Nephron (organoid): ENCODE measurements around the gene FRMPD1.

Source experiments
- H3K27ac Mint-ChIP-seq, 3 experiments: 2 replicates each; pipeline ENCODE4 v1.8.0; 2020; ENCODE audit warnings: mixed read lengths in 3 of 3, mild to moderate bottlenecking in 2 of 3, moderate library complexity in 1 of 3
- H3K27me3 Mint-ChIP-seq: 2 replicates; pipeline ENCODE4 v1.8.0; 2021; ENCODE audit warnings: low read depth, mild to moderate bottlenecking, moderate library complexity, mixed read lengths
- H3K36me3 Mint-ChIP-seq: 2 replicates; pipeline ENCODE4 v1.8.0; 2020; ENCODE audit warnings: low read depth, mixed read lengths
- H3K4me1 Mint-ChIP-seq: 2 replicates; pipeline ENCODE4 v1.8.0; 2020; ENCODE audit warnings: mixed read lengths
- H3K4me3 Mint-ChIP-seq, 3 experiments: 2 replicates each; pipeline ENCODE4 v1.8.0; 2020; ENCODE audit warnings: mild to moderate bottlenecking in 3 of 3, mixed read lengths in 3 of 3, moderate library complexity in 2 of 3
- H3K9me3 Mint-ChIP-seq: 2 replicates; pipeline ENCODE4 v1.8.0; 2020; ENCODE audit warnings: mixed read lengths
- TF ChIP-seq, protein P1 (sequence below), 3 experiments: fragments of 200-600 bp; sonication (generic); IDR thresholded peaks; one replicate each; pipeline ENCODE4 v1.5.0; 2021; ENCODE audit warnings: antibody characterized with exemption in 3 of 3; ENCODE audit not compliant: unreplicated experiment in 3 of 3

FRMPD1 gene

DNA sequence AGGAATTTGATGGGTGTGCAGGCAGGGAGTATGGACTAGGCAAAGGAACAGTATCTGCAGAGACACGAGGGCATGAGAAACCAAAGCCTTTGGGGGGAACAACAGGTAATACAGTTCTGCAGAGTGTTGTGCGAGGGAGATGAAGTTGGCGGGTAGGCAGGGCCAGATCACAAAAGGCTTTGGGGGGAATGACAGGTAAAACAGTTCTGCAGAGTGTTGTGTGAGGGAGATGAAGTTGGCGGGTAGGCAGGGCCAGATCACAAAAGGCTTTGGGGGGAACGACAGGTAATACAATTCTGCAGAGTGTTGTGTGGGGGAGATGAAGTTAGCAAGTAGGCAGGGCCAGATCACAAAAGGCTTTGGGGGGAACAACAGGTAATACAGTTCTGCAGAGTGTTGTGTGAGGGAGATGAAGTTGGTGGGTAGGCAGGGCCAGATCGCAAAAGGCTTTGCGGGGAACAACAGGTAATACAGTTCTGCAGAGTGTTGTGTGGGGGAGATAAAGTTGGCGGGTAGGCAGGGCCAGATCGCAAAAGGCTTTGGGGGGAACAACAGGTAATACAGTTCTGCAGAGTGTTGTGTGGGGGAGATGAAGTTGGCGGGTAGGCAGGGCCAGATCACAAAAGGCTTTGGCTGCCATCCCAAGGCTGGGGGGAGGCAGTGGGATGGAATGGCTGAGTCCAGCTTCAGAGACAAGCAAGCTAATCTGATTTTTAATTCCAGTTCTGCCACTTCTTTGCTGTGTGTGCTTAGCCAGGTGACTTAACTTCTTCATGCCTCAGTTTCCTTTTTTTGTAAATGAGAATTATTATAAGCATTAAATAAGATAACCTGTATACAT, 33.0 kb downstream of the FRMPD1 start:
- H3K9me3 Mint-ChIP-seq: no peaks in the 10 kb centered on the region
- H3K4me1 Mint-ChIP-seq: peaks cover 5% of the 10 kb centered on the region
- no peak overlapping the region for H3K27ac Mint-ChIP-seq
- TF ChIP-seq, protein P1, sequence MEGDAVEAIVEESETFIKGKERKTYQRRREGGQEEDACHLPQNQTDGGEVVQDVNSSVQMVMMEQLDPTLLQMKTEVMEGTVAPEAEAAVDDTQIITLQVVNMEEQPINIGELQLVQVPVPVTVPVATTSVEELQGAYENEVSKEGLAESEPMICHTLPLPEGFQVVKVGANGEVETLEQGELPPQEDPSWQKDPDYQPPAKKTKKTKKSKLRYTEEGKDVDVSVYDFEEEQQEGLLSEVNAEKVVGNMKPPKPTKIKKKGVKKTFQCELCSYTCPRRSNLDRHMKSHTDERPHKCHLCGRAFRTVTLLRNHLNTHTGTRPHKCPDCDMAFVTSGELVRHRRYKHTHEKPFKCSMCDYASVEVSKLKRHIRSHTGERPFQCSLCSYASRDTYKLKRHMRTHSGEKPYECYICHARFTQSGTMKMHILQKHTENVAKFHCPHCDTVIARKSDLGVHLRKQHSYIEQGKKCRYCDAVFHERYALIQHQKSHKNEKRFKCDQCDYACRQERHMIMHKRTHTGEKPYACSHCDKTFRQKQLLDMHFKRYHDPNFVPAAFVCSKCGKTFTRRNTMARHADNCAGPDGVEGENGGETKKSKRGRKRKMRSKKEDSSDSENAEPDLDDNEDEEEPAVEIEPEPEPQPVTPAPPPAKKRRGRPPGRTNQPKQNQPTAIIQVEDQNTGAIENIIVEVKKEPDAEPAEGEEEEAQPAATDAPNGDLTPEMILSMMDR (IDR thresholded peaks at IDR 0.05; ENCODE audit: unreplicated experiment in 3 of 3): no peak
- no peaks in the 10 kb centered on the region for H3K36me3 Mint-ChIP-seq
- H3K27me3 Mint-ChIP-seq: peaks cover 15% of the 10 kb centered on the region
- H3K4me3 Mint-ChIP-seq: no peak overlapping the region

DNA sequence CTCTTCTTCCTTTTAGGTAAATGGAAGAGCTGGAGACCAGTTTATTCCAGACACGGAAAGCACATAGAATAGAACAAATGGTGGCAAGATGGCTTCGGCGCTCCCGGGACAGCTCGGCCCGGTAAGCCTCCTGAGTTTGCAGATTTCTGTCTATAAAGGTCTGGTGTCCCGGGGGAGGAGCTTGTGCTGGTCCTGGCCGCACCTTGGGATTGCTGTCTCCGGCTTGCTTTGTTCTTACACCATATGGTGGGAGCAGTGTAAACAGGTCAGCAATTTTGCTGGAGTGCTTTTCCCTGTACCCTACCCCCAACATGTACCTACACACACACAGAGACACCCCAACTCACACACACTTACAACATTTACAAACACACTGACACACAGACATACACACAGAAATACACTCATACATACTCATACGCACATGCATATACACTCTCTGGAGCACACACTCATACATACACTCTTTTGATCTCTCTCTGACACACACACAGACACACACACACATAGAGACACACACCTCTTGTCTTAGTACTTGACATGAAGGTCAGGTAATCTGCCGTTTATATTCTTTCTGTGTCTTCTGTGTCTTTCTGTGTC, 42.0 kb downstream of the FRMPD1 start:
- H3K36me3 Mint-ChIP-seq: no peaks in the 10 kb centered on the region
- H3K27ac Mint-ChIP-seq: peak overlapping the region; percentile 1 to 76 (median 47)

DNA sequence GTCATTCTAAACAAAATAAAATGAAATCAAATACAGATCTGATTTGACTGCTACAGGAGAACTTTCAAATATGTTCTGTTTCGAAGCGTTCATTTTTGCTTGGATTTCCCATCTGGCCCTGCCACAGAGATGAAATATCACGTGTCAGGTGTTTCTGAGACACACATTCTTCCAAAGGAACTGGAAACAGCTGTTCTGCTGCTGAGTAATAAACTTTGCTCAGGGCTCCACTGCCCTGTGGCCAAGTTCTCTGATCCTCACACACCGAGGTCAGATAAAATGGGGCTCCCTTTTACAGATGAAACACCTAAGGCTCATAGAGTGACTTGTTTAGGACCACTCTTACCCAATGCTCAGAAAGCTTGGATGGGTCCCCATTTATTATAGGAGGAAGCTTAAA, 42.5 kb downstream of the FRMPD1 start:
- Mint-ChIP-seq H3K27me3 (peaks cover 13% of the 10 kb centered on the region), H3K9me3 (no peaks in the 10 kb centered on the region), H3K27ac (peak overlapping the region; percentile 1 to 76 (median 47)), H3K4me3 (peak overlapping the region in 2 of 3 experiments; percentile 2 to 41), H3K4me1 (peaks cover 36% of the 10 kb centered on the region), H3K36me3 (no peaks in the 10 kb centered on the region)
- TF ChIP-seq, protein P1 (IDR thresholded peaks at IDR 0.05; ENCODE audit: unreplicated experiment in 3 of 3): no peak

More for the DNA sequence above, 42.0 kb downstream of the FRMPD1 start:
- H3K4me1 Mint-ChIP-seq: peaks cover 36% of the 10 kb centered on the region
- peaks cover 13% of the 10 kb centered on the region for H3K27me3 Mint-ChIP-seq
- H3K4me3 Mint-ChIP-seq: peak overlapping the region in 2 of 3 experiments; percentile 2 to 41
- TF ChIP-seq, protein P1 (IDR thresholded peaks at IDR 0.05; ENCODE audit: unreplicated experiment in 3 of 3): no peak
- H3K9me3 Mint-ChIP-seq: no peaks in the 10 kb centered on the region

DNA sequence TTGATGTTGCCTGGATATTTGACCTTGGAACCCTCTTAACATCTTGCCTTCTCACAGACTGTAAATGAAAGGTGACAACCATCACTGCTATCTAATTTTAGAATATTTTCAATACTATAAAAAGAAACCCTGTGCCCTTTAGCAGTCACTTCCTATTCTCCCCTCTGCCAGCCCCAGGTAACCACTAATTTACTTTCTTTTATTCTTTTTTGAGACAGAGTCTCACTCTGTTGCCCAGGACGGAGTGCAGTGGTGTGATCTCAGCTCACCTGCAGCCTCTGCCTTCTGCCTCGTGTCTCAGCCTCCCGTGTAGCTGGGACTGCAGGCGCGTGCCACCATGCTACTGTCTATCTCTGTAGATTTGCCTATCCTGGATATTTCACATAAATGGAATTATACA, 43.6 kb downstream of the FRMPD1 start:
- peaks cover 13% of the 10 kb centered on the region for H3K27me3 Mint-ChIP-seq
- peaks cover 36% of the 10 kb centered on the region for H3K4me1 Mint-ChIP-seq
- H3K9me3 Mint-ChIP-seq: no peaks in the 10 kb centered on the region
- no peak overlapping the region for H3K4me3 Mint-ChIP-seq
- peak overlapping the region in 1 of 3 experiments; percentile 47 for H3K27ac Mint-ChIP-seq
- no peaks in the 10 kb centered on the region for H3K36me3 Mint-ChIP-seq
- TF ChIP-seq, protein P1 (IDR thresholded peaks at IDR 0.05; ENCODE audit: unreplicated experiment in 3 of 3): no peak

DNA sequence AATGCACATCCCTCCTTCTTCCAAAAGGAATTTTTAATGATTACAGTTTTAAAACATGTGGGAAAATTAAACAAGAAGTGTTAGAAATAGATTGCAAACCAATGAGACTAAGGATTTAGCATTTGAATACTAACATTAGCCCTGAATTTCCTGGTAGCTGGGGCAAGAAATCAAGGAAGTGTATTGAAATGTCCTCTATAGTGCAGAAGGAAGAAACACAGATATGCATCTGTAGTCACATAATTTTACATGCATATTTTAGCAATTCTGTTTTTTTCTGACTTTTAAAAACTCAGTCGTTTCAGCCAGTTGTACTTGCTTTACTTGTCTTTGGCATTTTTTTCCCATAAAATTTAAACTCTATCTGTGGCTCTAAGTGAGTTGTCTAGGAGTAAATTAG, 45.8 kb downstream of the FRMPD1 start:
- H3K27ac Mint-ChIP-seq: no peak overlapping the region
- peaks cover 36% of the 10 kb centered on the region for H3K4me1 Mint-ChIP-seq
- no peaks in the 10 kb centered on the region for H3K9me3 Mint-ChIP-seq
- H3K36me3 Mint-ChIP-seq: no peaks in the 10 kb centered on the region
- TF ChIP-seq, protein P1 (IDR thresholded peaks at IDR 0.05; ENCODE audit: unreplicated experiment in 3 of 3): no peak
- H3K4me3 Mint-ChIP-seq: no peak overlapping the region
- H3K27me3 Mint-ChIP-seq: peaks cover 9% of the 10 kb centered on the region
